Prostate gland (tissue), 2 donors: ENCODE results near the gene KATNAL2. TPM values are rescaled to one million over a fixed set of nuclear protein-coding genes. Genes with fewer than 3 reads are reported as not detected.

Experiments used
- DNase-seq: peaks from one replicate; pipeline ENCODE4 v3.0.0-alpha.2; 2019; ENCODE audit warnings: low spot score
- H3K27ac ChIP-seq, 2 donors: fragments of 200-600 bp; sonication (generic); 2 replicates each; pipeline ENCODE4 v1.5.1; 2017 to 2019
- H3K27me3 ChIP-seq: fragments of 200-600 bp; sonication (generic); replicated peaks from 2 replicates; pipeline ENCODE4 v1.5.1; 2019; ENCODE audit not compliant: insufficient read depth
- H3K36me3 ChIP-seq, 2 donors: fragments of 200-600 bp; sonication (generic); 1 replicate in 1 of 2; 2 replicates in 1 of 2; pipeline versions ENCODE4 v1.5.1 to v1.8.1; 2017 to 2019
- H3K4me1 ChIP-seq: fragments of 200-600 bp; sonication (generic); replicated peaks from 2 replicates; pipeline ENCODE4 v1.5.1; 2019
- H3K4me3 ChIP-seq, 2 donors: fragments of 200-600 bp; sonication (generic); 2 replicates each; pipeline ENCODE4 v1.5.1; 2017 to 2019
- H3K9me3 ChIP-seq: fragments of 200-600 bp; sonication (generic); 2 replicates; pipeline ENCODE4 v1.5.1; 2017
- CTCF ChIP-seq, 4 experiments: fragments of 200-600 bp in 2 of 4; fragments of 450-650 bp in 2 of 4; sonication (generic) in 2 of 4; IDR thresholded peaks; 1 replicate in 3 of 4; 2 replicates in 1 of 4; pipeline ENCODE4 v1.5.1; 2016 to 2019; ENCODE audit warnings: antibody characterized with exemption in 4 of 4, mild to moderate bottlenecking in 2 of 4, moderate library complexity in 2 of 4
- POLR2A ChIP-seq: fragments of 450-650 bp; IDR thresholded peaks from one replicate; pipeline ENCODE4 v1.6.1; 2016; ENCODE audit warnings: antibody characterized with exemption, mild to moderate bottlenecking
- POLR2AphosphoS5 ChIP-seq: sonication (generic); formaldehyde crosslinking; IDR thresholded peaks from one replicate; pipeline ENCODE4 v1.6.1; 2017; ENCODE audit warnings: antibody characterized with exemption
- WGBS: methylation state at CpG from one replicate; pipeline ENCODE4 v1.1.5; 2018; 5-methylcytosine and 5-hydroxymethylcytosine counted together
- intact Hi-C: fragments of 100-400 bp; cut with DNase I; formaldehyde crosslinking; loops from one replicate; pipeline ENCODE4 v1.14.2; 2022
- total RNA-seq, 2 donors: library from RNA; depleted of rRNA; stranded (reverse); fragments of >200 nt; gene quantifications; one replicate each; pipeline ENCODE4 v1.1.0, GENCODE V29; 2016

KATNAL2 gene
- total RNA-seq, 2 donors from 2014 or later, result 4.2 to 11.7 TPM

DNA sequence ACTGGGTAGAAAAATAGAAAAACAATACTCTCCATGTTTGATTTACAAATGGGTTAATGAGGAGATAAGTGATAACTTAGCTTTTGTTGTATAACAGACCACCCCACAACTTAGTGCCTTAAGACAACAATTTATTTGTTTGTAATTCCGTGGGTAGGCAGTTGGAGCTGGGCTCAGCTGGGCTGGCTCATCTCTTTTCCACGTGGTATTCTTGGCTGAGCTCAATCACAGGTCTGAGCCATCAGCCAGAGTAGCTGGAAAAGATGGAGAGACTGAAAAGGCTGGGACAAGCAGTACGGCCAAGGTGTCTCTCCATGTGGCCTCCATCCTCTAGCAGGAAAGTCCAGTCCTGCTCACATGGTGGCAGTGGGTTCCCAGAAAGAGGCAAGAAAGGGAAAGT is 150.2 kb downstream of the KATNAL2 start:
- Histone ChIP-seq H3K27ac (no peak overlapping the region), H3K36me3 (no peaks in the 10 kb centered on the region), H3K27me3 (no peaks in the 10 kb centered on the region), H3K4me1 (no peaks in the 10 kb centered on the region), H3K4me3 (no peak overlapping the region), H3K9me3 (no peaks in the 10 kb centered on the region)
- no peak for TF ChIP-seq POLR2A
- TF ChIP-seq POLR2AphosphoS5, result no peak
- TF ChIP-seq CTCF (IDR thresholded peaks at IDR 0.05), result no peak
- intact Hi-C loops, result no loop called here
- 73% methylated on average over 3 of the region's 3 CpGs for WGBS
- no peak for DNase-seq

- no peaks in the 10 kb centered on the region for H3K27me3 ChIP-seq
- H3K4me3 ChIP-seq, result no peak overlapping the region
- no peaks in the 10 kb centered on the region for H3K4me1 ChIP-seq
- no peak for DNase-seq
- no peaks in the 10 kb centered on the region for H3K36me3 ChIP-seq
- H3K27ac ChIP-seq, result no peak overlapping the region
- no peak for TF ChIP-seq POLR2AphosphoS5
- no peak for TF ChIP-seq CTCF (IDR thresholded peaks at IDR 0.05)
- no peak for TF ChIP-seq POLR2A
- 40% methylated on average over 13 of the region's 13 CpGs for WGBS
- intact Hi-C loops, result no loop called here
- no peaks in the 10 kb centered on the region for H3K9me3 ChIP-seq
These were observed 157.9 kb downstream of the KATNAL2 start for GRCh38 chr18:47075098-47075883.

DNA sequence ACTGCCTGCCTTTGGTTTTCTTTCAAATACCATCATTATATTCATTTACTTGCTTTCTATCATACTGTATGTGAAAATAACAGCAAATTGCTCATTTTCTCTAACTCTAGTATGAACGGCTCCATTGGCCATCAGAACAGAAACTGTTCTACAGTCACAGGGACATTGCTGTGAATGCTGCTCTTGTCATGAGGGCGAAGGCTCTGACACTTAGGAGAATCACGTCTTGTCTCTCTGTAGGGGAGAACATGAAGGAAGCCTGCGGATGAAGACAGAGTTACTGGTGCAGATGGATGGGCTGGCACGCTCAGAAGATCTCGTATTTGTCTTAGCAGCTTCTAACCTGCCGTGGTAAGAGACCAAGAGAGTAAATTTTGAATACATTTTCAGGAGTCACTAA is 159.7 kb downstream of the KATNAL2 start:
- no peaks in the 10 kb centered on the region for H3K36me3 ChIP-seq
- WGBS, result 76% methylated on average over 7 of the region's 7 CpGs
- H3K9me3 ChIP-seq, result no peaks in the 10 kb centered on the region
- H3K4me3 ChIP-seq, result no peak overlapping the region
- no peaks in the 10 kb centered on the region for H3K27me3 ChIP-seq
- no peak for DNase-seq
- H3K4me1 ChIP-seq, result no peaks in the 10 kb centered on the region
- intact Hi-C loops, result no loop called here
- no peak overlapping the region for H3K27ac ChIP-seq
- TF ChIP-seq POLR2A (no peak), POLR2AphosphoS5 (no peak), CTCF (IDR thresholded peaks at IDR 0.05) (no peak)

DNA sequence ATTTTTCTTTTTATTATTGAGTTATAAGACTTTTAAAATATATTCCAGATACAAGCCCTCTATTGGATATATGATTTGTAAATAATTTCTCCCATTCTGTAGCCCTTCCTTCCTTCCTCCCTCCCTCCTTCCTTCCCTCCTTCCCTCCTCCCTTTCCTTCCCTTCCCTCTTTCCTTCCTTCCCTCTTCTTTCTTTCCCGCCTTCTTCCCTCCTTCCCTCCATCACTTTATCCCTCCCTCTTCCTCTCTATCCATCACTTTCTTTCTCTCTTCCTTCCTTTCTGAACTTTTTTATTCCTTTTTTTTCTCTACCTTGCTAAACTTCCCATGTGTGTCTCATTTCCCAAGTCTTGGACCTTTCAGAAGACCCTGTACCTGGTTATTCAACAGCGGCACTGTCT is 163.5 kb downstream of the KATNAL2 start:
- intact Hi-C loops, result no loop called here
- WGBS, result 97% methylated on average over 2 of the region's 2 CpGs
- no peak for TF ChIP-seq POLR2A
- TF ChIP-seq POLR2AphosphoS5, result no peak
- TF ChIP-seq CTCF (IDR thresholded peaks at IDR 0.05), result no peak
- DNase-seq, result no peak
- H3K27me3 ChIP-seq, result no peaks in the 10 kb centered on the region
- no peak overlapping the region for H3K4me3 ChIP-seq
- H3K9me3 ChIP-seq, result no peaks in the 10 kb centered on the region
- H3K36me3 ChIP-seq, result no peaks in the 10 kb centered on the region
- H3K4me1 ChIP-seq, result no peaks in the 10 kb centered on the region
- H3K27ac ChIP-seq, result no peak overlapping the region

- no peaks in the 10 kb centered on the region for H3K9me3 ChIP-seq
- no peak overlapping the region for H3K4me3 ChIP-seq
- TF ChIP-seq POLR2AphosphoS5 (no peak), CTCF (IDR thresholded peaks at IDR 0.05) (no peak), POLR2A (no peak)
- intact Hi-C loops, result no loop called here
- WGBS, result 95% methylated on average over 2 of the region's 2 CpGs
- H3K4me1 ChIP-seq, result no peaks in the 10 kb centered on the region
- no peaks in the 10 kb centered on the region for H3K36me3 ChIP-seq
- no peak for DNase-seq
- no peaks in the 10 kb centered on the region for H3K27me3 ChIP-seq
- H3K27ac ChIP-seq, result no peak overlapping the region
These were observed 164.2 kb downstream of the KATNAL2 start for GRCh38 chr18:47081578-47081977.
